Right cardiac atrium (tissue), 5 donors: Measurements from ENCODE around the gene UBE2E3. TPM values are rescaled to one million over a fixed set of nuclear protein-coding genes. Genes with fewer than 3 reads are reported as not detected.

ENCODE experiments used
- ATAC-seq, 2 donors: fragments of 200-7000 bp; cut with Tn5 transposase; one replicate each; pipeline versions ENCODE4 v1.8.0 to v1.9.1; 2020; ENCODE audit warnings: moderate library complexity in 2 of 2, mild to moderate bottlenecking in 1 of 2
- DNase-seq, 3 donors: peaks; one replicate each; pipeline ENCODE4 v3.0.0-alpha.2; 2020
- H3K27ac ChIP-seq: one replicate; pipeline ENCODE4 v1.5.1; 2013; ENCODE audit warnings: mild to moderate bottlenecking, low read length, control low read depth, moderate library complexity
- H3K27me3 ChIP-seq: one replicate; pipeline ENCODE4 v1.6.1; 2013; ENCODE audit not compliant: control insufficient read depth, insufficient read depth
- H3K4me1 ChIP-seq: one replicate; pipeline ENCODE4 v1.6.1; 2013; ENCODE audit warnings: low read length; ENCODE audit not compliant: control insufficient read depth, insufficient read depth
- H3K4me3 ChIP-seq: one replicate; pipeline ENCODE4 v1.5.1; 2013; ENCODE audit warnings: low read length, control low read depth
- H3K9me3 ChIP-seq: one replicate; pipeline ENCODE4 v1.6.1; 2013; ENCODE audit warnings: low read length; ENCODE audit not compliant: control insufficient read depth
- whole genome bisulfite sequencing: extraction: QIAGEN DNeasy Blood & Tissue Kit; methylation state at CpG from one replicate; pipeline ENCODE4 v1.1.7; 2013; 5-methylcytosine and 5-hydroxymethylcytosine counted together
- intact Hi-C, 4 donors: fragments of 100-400 bp; cut with DNase I; formaldehyde crosslinking; loops; one replicate each; pipeline versions ENCODE4 v1.11.0 to v1.14.0; 2022 to 2023
- polyA plus RNA-seq: library from polyadenylated mRNA; stranded (reverse); fragments of 200-250 nt; gene quantifications from one replicate; pipeline ENCODE4 v1.2.3, GENCODE V29; 2013
- total RNA-seq, 4 donors: library from RNA; stranded (reverse); fragmentation: NEBNext Ultra II Directional; extraction: Animal tissue kit (Norgen Biotek cat#: 25700); gene quantifications; one replicate each; pipeline ENCODE4 v1.2.1, GENCODE V29; 2021
- donor health status: healthy with polysubstance abuse.
- donor health status: DM: no; HTN: yes; CAD: no.
- donor health status: DM: no; HTN: no; CAD: no.
- donor health status: DM: no; HTN: yes; CAD: no; lungs with severe emphysema.
- donor health status: DM: yes; HTN: yes; CAD: no.

Gene UBE2E3
- total and polyA plus RNA-seq, 5 donors = 51.4 to 61.2 (median 57.7) TPM

DNA sequence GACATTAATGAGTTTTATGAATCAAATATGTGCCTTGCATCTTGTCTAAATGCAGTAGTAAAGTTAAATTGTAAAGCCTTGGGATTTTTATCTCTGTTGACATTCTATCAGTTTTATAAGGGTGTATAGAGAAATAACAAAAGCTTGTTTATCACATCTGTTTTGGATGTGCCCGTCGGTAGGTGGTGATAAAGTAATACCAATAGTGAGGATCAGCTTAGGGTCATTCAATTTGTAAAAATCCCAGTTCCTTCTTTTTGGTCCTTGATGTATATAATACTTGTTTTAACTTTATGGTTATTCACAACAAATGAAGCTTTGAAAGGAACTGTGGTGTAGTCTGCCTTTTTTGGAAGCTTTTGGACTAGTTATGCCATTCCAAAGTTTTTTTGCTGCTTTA lies 12.6 kb downstream of the UBE2E3 start:
- DNase-seq (no peak), ATAC-seq (no peak)
- H3K4me3 ChIP-seq = no peak overlapping the region
- no peaks in the 10 kb centered on the region for H3K27me3 ChIP-seq
- no peaks in the 10 kb centered on the region for H3K4me1 ChIP-seq
- 38% methylated on average over 2 of the region's 2 CpGs for WGBS
- H3K9me3 ChIP-seq = no peaks in the 10 kb centered on the region
- intact Hi-C loops = no loop called here
- no peak overlapping the region for H3K27ac ChIP-seq

DNA sequence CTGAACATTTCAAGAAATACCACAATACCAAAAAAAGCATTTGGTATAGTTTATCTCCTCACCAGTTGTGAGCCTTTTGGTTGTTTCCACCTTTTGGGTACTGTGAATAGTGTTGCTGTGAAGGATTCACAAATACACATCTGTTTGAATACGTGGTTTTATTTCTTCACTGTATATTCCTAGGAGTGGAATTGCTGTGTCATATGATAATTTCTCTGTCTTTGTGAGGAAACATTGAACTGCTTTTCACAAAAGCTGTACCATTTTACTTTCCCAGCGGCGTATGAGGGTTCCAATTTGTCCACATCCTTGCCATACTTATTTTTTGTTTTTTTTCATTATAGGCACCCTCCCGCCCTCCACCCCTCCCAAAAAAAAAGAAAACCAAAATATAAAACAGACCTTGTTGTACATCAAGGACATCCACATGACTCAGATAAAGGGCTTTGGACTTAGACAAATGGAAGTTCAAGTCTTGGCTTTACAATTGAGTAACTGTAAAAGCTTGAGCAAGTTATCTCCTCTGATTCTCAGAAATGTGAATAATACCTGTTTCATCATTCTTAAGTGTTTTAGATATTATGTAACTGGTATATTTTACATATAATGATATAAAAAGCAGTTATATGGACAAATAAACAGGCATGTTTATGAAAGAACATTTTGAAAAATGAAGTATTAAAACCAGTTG lies 19.0 kb downstream of the UBE2E3 start:
- no peaks in the 10 kb centered on the region for H3K4me1 ChIP-seq
- H3K9me3 ChIP-seq = no peaks in the 10 kb centered on the region
- no peak overlapping the region for H3K4me3 ChIP-seq
- WGBS = 95% methylated on average over 4 of the region's 4 CpGs
- DNase-seq = no peak
- H3K27me3 ChIP-seq = no peaks in the 10 kb centered on the region
- H3K27ac ChIP-seq = no peak overlapping the region
- intact Hi-C loops = no loop called here
- no peak for ATAC-seq

DNA sequence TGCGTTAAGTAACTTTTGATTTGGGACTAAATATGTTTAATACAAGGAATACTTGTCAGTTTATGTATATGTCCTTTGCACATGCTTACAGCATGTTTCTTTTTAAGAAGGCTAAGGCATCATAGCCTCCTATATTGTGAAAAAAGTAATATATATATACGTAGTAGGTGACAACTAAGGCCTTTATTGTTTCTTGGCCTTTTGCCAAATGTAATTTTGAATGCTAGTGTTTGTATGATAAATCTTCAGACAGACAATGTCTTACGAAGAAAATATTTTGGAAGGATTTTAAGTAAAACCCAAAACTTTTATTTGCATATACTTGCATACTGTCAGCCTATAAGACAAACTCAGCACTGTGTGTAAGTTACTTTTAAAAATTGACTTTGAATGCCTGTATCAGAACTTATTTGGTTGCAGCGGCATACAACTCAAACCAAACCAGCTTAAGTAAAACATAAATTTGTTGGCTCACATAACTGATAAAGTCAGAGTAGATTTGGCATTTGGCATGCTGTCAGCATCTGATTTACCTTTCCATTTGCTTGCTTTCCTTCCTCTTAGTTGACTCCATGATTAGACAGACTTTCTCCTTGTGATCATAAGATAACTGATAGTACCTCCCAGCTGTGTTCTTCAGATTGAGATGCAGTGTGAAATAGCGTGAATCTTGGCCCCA lies 24.4 kb downstream of the UBE2E3 start:
- no peaks in the 10 kb centered on the region for H3K9me3 ChIP-seq
- intact Hi-C loops = no loop called here
- no peaks in the 10 kb centered on the region for H3K27me3 ChIP-seq
- ATAC-seq (no peak), DNase-seq (no peak)
- no peak overlapping the region for H3K4me3 ChIP-seq
- WGBS = 91% methylated on average over 5 of the region's 5 CpGs
- H3K4me1 ChIP-seq = peaks cover 5% of the 10 kb centered on the region
- H3K27ac ChIP-seq = no peak overlapping the region

DNA sequence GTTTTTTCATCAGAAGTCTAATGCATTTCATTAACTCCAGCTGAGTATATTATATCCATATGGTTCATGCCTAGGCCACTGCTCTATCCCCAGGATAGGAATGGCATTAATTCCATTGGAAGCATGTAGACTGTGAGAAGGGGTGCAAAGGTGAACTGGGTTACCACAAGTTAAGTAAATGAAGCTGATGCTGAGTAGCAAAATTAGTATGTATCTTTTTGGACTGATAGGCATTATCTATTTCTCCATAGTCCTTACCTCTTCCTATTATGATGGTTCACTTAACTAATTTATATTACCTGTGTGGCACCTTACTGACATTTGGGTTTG lies 24.9 kb downstream of the UBE2E3 start:
- H3K4me1 ChIP-seq = peaks cover 5% of the 10 kb centered on the region

DNA sequence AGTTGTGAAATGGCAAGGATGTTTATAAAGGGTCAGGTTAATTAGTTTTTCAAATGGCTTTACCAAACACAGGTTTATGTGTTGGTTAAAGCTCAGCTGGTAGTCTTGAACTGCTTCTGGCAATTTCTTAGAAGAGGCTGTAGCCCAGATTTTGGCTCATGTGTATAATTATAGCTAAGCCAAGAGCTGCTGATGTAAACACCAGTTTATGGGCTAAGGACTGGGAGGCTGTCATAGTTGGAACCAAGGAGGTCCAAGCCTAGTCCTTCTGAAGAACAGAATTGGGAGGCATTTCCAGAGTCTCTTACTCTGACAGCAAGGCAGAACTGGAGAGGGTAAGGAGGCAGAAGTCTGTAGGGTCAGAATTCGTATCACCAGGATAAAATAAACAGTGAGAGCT lies 25.4 kb downstream of the UBE2E3 start:
- intact Hi-C loops = no loop called here
- Histone ChIP-seq H3K4me1 (peaks cover 5% of the 10 kb centered on the region), H3K27me3 (no peaks in the 10 kb centered on the region), H3K4me3 (no peak overlapping the region), H3K27ac (no peak overlapping the region), H3K9me3 (no peaks in the 10 kb centered on the region)
- DNase-seq = no peak
- ATAC-seq = peak in 1 of 2 donors; percentile 24
- 77% methylated on average over 1 of the region's 1 CpG for WGBS

More for the DNA sequence above, 24.9 kb downstream of the UBE2E3 start:
- intact Hi-C loops = no loop called here
- Histone ChIP-seq H3K4me3 (no peak overlapping the region), H3K27me3 (no peaks in the 10 kb centered on the region), H3K9me3 (no peaks in the 10 kb centered on the region), H3K27ac (no peak overlapping the region)
- ATAC-seq = no peak
- DNase-seq = no peak

DNA sequence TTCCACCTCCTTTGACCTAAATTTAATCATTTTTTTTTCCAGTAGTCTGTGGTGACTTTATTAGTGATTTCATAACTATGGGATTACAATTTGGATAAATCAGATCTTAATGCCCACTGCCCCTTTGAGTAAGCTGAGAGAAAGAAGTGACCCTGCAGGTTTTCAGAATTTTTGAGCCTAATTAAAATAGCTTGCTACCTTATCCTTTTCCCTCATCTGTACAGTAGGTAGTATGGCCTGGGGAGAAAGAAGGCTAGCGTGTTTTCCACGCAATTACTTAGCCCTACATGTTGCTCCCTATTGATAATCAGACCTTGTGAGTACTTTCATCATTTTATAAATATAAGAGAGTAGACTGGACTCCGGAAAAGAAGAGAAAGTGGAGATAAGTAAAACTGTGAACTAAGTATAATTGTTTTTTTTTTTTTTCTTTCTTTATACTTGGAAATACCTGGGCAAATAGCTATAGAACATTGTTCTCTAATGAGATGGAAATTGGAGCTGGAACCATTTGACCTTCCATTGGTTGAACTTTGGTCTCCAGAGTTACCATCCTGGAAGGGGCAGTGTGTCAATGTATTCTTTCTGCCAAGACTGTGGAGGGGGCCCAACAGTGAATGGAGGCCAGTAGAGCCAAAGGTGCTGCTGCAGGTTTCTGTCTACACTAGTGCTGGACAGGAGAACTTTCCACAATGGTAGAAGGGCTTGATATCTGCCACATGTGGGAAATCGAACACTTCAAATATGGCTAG lies 26.9 kb downstream of the UBE2E3 start:
- intact Hi-C loops = no loop called here

DNA sequence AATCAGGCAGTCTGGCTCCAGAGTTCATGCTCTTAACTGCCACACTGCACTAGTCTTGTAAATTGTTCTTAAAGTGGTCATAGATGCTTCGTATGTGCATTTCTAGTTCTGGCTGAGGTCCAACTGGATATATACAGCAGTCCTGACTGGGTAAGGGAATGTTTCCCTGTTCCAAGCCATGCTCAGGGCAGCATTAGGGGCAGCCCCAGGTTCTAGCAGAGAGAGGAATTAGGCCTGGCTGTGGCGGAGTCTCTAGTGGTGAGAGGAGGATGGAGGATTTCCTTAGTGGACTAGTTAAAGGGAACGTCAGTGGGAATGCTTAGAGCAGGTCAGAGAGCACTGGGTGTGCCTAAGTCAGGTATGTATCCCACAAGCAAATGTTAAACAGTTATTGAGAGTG lies 28.0 kb downstream of the UBE2E3 start:
- H3K4me3 ChIP-seq = no peak overlapping the region
- no peak for ATAC-seq
- no peaks in the 10 kb centered on the region for H3K9me3 ChIP-seq
- DNase-seq = peak in 1 of 3 donors; percentile 20
- 68% methylated on average over 3 of the region's 3 CpGs for WGBS
- H3K27ac ChIP-seq = no peak overlapping the region
- peaks cover 8% of the 10 kb centered on the region for H3K4me1 ChIP-seq
- H3K27me3 ChIP-seq = no peaks in the 10 kb centered on the region
- intact Hi-C loops = no loop called here

More for the DNA sequence above, 26.9 kb downstream of the UBE2E3 start:
- Histone ChIP-seq H3K4me3 (no peak overlapping the region), H3K27ac (no peak overlapping the region), H3K9me3 (no peaks in the 10 kb centered on the region), H3K4me1 (peaks cover 8% of the 10 kb centered on the region), H3K27me3 (no peaks in the 10 kb centered on the region)
- 91% methylated on average over 4 of the region's 4 CpGs for WGBS
- ATAC-seq (no peak), DNase-seq (no peak)

DNA sequence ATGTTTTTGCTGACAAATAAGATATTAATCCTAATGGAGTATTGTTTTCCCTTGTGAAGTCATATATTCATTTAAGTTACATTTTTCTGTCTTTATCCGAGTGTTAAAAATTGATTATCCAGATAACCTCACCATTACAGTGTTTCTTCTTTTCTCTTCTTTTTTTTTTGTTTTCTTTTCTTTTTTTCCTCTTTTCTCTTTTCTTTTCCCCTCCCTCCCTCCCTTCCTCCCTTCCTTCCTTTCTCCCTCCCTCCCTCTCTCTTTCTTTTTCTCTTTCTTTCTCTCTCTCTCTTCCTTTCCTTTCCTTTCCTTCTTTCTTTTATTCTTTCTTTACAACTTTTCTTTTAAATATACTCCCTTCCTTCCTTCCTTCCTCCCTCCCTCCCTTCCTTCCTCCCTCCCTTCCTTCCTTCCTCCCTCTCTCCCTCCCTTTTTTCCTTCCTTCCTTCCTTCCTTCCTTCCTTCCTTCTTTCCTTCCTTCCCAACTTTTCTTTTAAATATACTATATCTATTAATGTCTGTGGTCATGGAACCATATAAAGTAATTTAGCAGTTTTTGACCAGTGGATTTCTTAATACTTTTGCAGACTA lies 40.9 kb downstream of the UBE2E3 start:
- DNase-seq = no peak
- no peak for ATAC-seq
- intact Hi-C loops = no loop called here
- no peaks in the 10 kb centered on the region for H3K9me3 ChIP-seq
- 100% methylated on average over 1 of the region's 1 CpG for WGBS
- H3K4me3 ChIP-seq = no peak overlapping the region
- no peaks in the 10 kb centered on the region for H3K27me3 ChIP-seq
- no peaks in the 10 kb centered on the region for H3K4me1 ChIP-seq
- H3K27ac ChIP-seq = no peak overlapping the region

DNA sequence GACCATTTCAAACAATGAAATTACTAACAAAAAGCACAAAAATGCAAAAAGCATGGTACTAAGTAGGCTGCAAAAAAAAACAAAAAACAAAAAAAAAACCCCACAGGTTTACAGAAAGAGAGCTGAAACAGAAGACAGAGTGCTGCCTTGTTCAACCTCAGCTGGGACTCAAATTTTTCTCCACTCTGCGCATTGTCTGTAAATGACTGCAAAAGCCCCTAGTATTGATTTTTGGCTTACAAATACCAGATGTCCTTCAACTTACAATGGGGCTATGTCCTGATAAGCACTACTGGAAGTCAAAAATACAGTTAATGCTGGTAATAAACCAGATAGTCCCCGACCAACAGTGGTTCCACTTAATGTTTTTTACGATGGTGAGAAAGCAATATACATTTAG lies 42.2 kb downstream of the UBE2E3 start:
- Histone ChIP-seq H3K9me3 (no peaks in the 10 kb centered on the region), H3K4me1 (no peaks in the 10 kb centered on the region), H3K27me3 (no peaks in the 10 kb centered on the region), H3K27ac (no peak overlapping the region), H3K4me3 (no peak overlapping the region)
- ATAC-seq = no peak
- 89% methylated on average over 3 of the region's 3 CpGs for WGBS
- intact Hi-C loops = no loop called here
- DNase-seq = no peak

DNA sequence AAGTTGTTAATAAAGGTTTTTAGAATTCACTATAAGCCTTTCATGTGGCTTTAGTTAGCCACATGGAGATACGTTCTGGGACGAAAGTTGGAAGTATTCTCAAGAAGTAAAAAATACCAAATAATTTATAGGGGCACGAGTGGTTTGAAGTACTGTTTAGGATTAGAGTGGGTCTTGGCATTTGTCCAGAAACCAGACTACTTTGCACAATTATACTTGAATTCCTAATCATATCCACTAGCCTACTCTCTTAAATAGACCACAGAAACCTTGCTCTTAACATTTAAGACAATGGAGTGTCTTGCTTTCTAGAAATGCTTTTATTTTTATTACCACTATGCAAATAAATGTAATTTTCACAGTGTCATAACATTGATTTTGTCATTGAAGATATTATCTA lies 44.6 kb downstream of the UBE2E3 start:
- intact Hi-C loops = no loop called here
- Histone ChIP-seq H3K4me3 (no peak overlapping the region), H3K9me3 (no peaks in the 10 kb centered on the region), H3K27me3 (no peaks in the 10 kb centered on the region), H3K4me1 (no peaks in the 10 kb centered on the region), H3K27ac (no peak overlapping the region)
- no peak for ATAC-seq
- no peak for DNase-seq
- WGBS = 53% methylated on average over 3 of the region's 3 CpGs

DNA sequence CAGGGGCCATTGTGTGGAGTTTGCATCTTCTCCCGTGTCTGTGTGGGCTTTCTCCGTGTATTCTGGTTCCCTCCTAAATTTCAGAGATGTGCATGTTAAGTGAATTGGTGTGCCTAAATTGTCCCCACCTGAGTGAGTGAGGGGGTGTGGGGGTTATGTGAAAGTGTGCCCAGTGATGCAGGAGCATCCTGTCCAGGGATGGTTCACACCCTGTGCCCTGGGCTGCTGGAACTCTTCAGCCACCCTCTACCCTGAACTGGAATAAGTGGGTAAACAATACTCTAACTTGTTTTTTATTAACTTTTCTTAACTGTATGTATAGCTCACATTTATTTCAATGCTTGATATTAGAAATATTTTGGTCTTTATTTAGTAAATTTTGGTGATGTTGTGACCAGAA lies 56.0 kb downstream of the UBE2E3 start:
- no peaks in the 10 kb centered on the region for H3K9me3 ChIP-seq
- DNase-seq = no peak
- ATAC-seq = no peak
- 93% methylated on average over 2 of the region's 2 CpGs for WGBS
- no peaks in the 10 kb centered on the region for H3K27me3 ChIP-seq
- no peaks in the 10 kb centered on the region for H3K4me1 ChIP-seq
- intact Hi-C loops = no loop called here
- no peak overlapping the region for H3K27ac ChIP-seq
- no peak overlapping the region for H3K4me3 ChIP-seq
